Measurements from ENCODE around the gene ENTPD8. TPM values are rescaled to one million over a fixed set of nuclear protein-coding genes. Genes with fewer than 3 reads are reported as not detected.

ENTPD8 gene, protein sequence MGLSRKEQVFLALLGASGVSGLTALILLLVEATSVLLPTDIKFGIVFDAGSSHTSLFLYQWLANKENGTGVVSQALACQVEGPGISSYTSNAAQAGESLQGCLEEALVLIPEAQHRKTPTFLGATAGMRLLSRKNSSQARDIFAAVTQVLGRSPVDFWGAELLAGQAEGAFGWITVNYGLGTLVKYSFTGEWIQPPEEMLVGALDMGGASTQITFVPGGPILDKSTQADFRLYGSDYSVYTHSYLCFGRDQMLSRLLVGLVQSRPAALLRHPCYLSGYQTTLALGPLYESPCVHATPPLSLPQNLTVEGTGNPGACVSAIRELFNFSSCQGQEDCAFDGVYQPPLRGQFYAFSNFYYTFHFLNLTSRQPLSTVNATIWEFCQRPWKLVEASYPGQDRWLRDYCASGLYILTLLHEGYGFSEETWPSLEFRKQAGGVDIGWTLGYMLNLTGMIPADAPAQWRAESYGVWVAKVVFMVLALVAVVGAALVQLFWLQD
- polyA plus RNA-seq (ENCODE audit: insufficient read length), result 0.46 TPM

GRCh38 chr9:137441289-137441934, at the start of gene ENTPD8:
ENTPD8 (minus strand) TSS chr9:137441357; CDS start chr9:137438285, 3,072 bp downstream.
- no peak for DNase-seq (ENCODE audit: low read depth)

DNA sequence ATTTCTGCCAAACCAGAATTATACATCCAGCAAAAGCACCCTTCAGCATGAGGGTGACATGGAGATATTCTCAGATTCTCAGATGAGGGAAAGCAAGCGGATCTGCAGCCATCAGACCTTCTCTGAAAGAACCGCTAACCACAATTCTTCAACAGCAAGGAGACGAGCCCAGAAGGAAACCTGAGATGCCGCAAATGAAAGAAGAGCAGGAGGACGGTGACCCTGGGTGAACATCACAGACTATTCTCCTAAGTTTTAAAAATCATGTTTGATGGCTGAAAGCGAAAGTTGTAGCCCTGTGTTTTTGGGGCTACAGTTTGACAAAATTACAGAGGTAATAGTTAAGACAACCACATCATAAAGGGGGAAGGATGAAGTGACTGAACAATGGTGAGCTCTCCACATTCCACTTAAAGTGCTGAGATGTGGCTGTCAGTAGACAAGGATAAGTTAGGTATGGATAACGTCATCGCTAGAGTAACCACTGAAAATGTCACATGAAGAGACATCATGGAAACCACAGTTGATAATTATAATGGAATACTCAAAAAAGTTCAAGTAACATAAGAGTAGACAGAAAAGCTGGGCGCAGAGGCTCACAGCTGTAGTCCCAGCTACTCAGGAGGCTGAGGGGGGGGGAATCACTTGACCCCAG, 49.5 kb upstream of the ENTPD8 start:
- no peak for DNase-seq (ENCODE audit: low read depth)

- no peak for DNase-seq (ENCODE audit: low read depth)
These were observed 47.7 kb upstream of the ENTPD8 start for GRCh38 chr9:137488906-137489305.

DNA sequence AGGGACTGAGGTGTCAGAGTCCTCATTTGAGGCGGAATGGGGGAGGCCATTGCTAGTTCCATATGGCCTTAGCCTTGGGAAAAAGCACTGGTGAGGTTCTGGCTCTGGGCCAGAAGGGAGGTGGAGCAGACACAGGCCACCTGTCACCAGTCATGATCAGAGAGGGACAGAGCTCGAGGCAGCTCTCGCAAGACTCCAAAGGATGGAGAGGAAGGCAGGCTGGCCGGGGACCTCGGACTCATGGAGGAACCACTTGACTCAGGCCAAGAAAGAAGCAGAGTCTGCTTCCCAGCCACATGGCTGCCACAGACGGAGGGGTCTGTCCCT, 47.1 kb upstream of the ENTPD8 start:
- no peak for DNase-seq (ENCODE audit: low read depth)

DNA sequence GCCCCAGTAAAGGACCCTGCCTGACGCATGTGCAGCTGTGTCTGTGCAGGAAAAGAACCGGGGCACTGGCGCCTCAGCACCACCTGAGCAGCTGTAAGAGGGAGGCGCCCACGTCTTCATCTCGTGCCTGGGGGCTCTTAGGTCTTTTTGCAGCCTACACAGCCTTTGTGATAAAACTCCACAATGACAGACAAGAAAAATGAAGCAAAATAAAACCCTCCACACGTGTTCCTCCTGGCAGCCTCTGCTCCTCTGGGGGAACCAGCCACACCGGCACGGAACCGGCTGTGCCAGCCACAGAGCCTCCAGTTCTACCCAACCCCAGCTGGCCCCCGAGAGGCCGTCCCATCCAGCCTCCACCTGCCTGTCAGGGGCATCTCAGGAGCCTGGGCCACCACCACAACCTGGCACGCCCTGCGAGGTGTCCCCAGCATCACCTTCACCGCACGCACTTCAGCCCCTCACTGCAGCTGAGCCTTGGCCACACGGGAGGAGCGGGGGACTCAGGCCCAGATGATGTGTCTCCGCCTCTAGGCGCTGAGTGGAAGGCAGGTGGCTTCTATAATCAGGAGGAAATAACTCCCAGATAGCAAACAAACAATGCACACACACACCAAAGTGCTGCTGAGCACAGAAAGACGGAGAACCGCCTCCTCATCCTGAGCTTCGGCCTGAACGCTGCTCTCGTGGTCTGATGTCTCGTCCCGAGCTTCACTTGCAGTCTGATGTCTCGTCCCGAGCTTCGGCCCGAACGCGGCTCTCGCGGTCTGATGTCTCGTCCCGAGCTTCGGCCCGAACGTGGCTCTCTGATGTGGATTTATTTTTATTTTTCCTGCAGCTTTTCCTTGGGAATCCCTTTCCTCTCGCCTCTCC, 46.5 kb upstream of the ENTPD8 start:
- DNase-seq (ENCODE audit: low read depth), result no peak

DNA sequence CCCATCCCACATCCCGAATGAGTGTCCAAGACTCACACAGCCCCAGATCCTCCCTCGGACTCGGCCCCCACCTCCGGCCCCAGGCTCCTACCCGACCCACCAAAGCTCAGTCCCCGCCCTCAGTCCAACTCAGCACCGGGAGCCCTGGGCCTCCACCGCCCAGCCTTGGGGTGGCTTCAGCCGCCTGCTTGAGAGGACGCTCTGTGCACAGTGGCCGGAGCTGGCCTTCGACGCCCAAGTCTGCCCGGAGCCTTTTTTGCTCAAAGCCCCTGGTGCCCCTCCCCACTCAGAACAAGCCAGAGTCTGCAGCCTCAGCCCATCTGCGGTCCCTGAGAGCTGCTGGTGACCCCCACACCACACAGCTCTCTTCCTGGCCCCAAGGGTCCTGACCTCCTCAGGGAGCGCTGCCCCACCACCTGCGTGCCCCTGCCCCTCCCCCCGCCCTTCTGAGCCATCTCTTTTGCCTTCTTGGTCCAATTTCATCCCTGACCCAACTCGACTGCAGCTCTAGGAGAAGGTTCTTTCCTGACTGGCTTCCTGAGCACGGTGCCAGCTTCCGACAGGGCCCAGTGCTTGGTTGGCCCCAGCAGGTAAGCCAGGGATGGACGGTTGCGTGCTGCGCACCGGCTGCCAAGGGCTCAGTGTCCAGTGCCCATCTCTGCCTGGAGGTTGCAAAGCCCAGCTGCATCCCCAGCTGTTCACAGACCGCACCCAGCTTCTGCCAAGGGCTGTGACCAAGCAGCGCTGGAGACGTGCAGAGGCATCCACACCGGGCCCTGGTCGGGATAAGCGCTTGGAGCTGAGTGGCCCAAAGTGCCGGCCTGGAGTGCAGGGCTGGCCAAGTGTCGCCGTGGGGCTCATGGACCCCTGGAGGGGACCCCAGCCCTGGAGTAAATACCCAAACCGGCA, 45.6 kb upstream of the ENTPD8 start:
- no peak for DNase-seq (ENCODE audit: low read depth)

GRCh38 chr9:137486141-137486490, 45.0 kb upstream of the ENTPD8 start:
- DNase-seq (ENCODE audit: low read depth), result no peak

GRCh38 chr9:137485343-137486140, 44.4 kb upstream of the ENTPD8 start:
- DNase-seq (ENCODE audit: low read depth), result no peak

GRCh38 chr9:137484551-137485315, 43.6 kb upstream of the ENTPD8 start:
- DNase-seq (ENCODE audit: low read depth), result no peak

GRCh38 chr9:137482094-137482781, 41.1 kb upstream of the ENTPD8 start:
- no peak for DNase-seq (ENCODE audit: low read depth)

DNA sequence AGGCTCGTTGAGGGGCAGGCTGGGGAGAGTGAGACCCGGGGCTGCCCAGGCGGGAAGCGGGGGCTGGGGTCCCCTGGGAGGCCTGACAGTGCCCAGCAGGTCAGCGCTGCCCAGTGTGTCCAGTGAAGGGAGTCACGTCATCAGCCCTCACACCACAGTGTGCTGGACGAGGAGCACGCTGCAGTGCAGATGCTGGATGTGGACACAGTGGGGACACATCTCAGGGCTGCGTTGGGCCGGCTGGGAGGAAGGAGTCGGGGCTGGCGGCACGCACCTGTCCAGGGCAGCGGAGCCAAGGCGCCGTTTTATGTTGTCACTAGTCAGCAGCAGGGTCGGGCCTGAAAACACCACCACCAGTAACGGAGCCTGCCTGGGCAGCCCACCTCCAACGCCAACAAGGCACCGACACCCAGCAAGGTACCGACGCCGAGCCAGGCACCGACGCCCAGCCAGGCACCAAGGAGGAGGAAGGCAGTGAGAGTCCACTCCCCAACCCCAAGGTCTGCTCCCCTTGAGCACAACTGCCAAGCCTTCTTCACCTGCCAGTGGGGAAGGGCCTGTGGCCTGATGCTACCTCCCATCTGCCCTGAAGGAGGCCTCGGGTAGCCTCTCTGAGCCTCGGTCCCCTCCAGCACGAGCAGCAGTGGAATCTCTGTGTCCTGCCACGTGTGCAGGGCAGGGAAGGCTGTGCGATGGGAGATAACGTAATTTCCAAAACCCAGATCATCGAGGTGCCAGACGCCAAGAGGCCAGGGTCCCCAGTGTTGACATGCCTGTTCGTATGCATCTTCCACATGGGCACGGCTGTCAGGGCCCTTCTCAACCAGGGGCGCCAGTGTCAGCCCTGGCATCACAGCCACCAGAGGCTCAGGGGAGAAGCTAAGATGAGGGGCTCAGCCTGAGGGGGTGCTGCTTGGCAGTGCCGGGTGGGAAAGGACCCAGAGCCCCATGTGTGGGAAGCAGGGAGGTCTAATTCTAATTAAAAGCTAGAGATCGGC, 39.8 kb upstream of the ENTPD8 start:
- DNase-seq (ENCODE audit: low read depth), result no peak

GRCh38 chr9:137479892-137480685, 38.9 kb upstream of the ENTPD8 start:
- no peak for DNase-seq (ENCODE audit: low read depth)

- no peak for DNase-seq (ENCODE audit: low read depth)
These were observed 38.1 kb upstream of the ENTPD8 start for GRCh38 chr9:137478962-137479861.

DNA sequence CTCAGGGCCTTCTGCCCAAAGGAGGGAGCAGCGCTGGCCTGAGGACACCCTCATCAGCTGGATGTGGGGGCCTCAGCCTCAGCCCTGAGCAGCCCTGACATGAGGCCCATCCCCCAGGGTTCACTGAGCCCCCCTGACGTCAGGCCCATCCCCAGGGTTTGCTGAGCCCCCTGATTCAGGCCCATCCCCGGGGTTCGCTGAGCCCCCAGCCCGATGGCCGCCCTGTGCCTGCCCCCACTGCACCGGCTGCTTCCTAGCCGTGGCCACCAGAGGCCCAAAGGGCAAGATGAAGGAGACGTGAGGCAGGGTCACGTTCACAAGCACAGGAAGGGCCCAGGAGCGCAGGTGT, 37.4 kb upstream of the ENTPD8 start:
- DNase-seq (ENCODE audit: low read depth), result no peak

All from forelimb muscle (tissue), 1 donor.